COLO668 (cell line): ENCODE data around the gene PROZ.

Experiments
- DNase-seq: peaks from one replicate; lab custom pipeline; 2025; ENCODE audit not compliant: unreplicated experiment; lab: John Stamatoyannopoulos, UW

Gene PROZ

DNA sequence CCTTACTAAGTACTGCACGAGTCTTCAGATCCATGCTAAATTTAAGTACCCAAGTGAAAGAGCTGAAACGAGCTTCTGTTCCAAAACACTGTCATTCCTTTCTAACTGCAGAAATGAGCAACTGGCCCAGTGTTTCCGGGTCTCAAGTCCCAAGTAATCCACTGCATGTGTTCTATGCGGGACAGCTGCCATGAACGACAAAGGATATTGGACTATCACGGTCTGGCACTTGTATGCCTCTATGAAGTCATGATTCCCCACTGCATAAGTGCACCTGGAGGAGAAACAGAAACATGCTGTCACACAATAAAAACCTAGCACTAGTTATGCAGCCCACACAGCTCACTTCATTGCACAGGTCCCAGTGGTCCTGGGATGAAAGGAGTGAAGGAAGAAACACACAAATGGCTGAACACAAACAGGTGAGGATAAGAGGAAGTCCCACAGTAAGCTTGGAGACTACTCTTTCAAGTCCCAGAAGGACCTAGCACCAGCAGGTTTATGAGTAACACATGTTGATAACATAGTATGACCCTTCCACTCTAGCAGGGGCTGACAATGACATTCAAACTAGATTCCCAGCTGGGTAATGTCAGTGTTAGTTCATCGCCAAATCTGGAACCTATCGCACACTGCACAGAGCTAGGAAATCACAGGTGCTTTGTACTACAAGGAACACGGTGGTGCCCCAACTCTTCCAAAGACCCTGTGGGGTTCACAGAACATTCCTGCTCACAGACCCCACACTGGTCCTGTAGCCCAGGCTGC lies 38.7 kb downstream of the PROZ start:
- DNase-seq: no peak

- DNase-seq: no peak
Observed at GRCh38 chr13:113201815-113202214, 43.4 kb downstream of the PROZ start.

GRCh38 chr13:113202912-113203311 lies 44.5 kb downstream of the PROZ start:
- DNase-seq: no peak

DNA sequence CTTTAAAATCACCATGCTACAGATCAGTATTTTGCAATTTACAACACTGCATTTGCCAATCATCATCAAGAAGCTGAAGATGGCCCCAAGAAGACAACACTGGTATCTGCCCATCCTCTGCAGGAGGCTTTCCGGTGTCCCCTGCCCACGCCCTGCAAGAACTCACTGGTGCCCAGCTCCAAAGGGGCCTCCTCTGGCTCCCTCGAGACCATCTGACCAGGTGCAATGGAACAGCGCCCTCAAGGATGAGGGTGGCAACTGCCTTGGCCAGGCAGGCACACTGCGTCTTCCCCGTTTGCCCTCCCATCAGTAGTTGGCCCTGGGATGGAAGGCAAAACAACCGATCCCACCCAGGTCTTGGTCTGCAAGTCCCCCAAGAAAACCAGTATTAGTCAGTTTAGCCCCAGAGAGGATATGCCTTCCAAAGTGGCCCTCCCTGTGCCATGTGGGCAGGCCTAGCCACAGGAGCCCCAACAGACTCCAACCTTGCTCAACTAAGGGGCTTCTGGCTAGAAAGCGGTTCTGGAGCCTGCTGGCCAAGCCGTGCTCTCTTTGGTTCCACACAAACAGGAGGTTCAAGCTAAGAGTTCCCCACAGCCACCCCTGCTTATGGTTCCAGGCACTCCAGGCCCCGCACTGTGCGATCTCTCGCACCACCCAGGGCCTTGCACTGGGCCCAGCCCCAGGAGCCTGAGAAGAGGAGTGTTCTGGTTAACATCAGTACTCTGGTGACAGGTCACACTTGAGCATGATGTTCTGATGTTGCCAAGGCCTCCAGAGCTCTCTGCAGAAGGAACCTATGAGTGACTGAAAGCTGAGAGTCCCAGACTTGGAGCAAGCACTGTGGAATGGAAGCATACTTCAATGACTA lies 45.3 kb downstream of the PROZ start:
- DNase-seq: no peak

GRCh38 chr13:113204378-113204734 lies 45.9 kb downstream of the PROZ start:
- DNase-seq: no peak

GRCh38 chr13:113205428-113205931 lies 47.0 kb downstream of the PROZ start:
- no peak for DNase-seq

DNA sequence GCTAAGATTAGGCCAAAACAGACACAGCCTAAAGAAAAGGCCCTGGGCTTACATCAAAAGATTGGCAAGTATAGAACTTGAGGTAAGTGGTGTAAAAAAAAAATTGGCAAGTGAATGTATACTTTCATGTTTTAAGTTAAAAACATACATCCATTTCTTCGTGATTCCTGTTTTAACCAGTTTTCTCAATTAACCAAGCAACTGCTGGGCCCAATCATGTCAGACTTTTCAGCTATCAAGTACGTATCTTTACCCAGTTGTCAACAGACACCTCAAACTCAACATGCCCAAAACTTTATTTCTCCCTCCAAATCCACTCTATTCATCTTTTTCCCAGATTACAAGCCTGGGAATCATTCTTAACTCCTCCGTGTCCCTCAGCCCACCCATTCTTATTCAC lies 49.0 kb downstream of the PROZ start:
- no peak for DNase-seq

- DNase-seq: peak; percentile 79
Observed at GRCh38 chr13:113207890-113208420, 49.5 kb downstream of the PROZ start.

GRCh38 chr13:113208421-113209335 lies 50.2 kb downstream of the PROZ start, which contains the start of gene PCID2:
Gene PCID2, minus strand, starts transcription at chr13:113208669. Its CDS starts 35 bp downstream, at chr13:113208634.
- peak; percentile 100 for DNase-seq

DNA sequence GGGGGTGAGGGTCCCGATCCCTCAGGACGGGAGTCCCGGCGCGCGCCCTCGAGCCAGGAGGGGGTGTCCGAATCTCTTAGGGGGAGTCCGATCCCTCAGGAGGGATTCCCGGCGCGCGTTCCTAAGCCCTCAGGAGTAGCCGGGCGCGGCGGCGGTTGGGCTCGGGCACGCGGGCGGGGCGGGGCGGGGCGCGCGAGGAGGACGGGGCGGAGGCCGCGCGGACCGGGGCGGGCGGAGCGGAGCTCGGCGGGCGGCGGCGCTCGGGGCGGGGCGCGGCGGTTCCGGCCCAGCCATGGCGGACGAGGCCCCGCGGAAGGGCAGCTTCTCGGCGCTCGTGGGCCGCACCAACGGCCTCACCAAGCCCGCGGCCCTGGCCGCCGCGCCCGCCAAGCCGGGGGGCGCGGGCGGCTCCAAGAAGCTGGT lies 50.9 kb downstream of the PROZ start, which contains the start of gene CUL4A:
Gene CUL4A (plus strand): TSS at position 278 of the 423 bp plus-strand sequence. CDS start 15 bp downstream, at position 293.
- DNase-seq: peak; percentile 98

GRCh38 chr13:113209759-113210421 lies 51.4 kb downstream of the PROZ start:
- DNase-seq: peak; percentile 88

DNA sequence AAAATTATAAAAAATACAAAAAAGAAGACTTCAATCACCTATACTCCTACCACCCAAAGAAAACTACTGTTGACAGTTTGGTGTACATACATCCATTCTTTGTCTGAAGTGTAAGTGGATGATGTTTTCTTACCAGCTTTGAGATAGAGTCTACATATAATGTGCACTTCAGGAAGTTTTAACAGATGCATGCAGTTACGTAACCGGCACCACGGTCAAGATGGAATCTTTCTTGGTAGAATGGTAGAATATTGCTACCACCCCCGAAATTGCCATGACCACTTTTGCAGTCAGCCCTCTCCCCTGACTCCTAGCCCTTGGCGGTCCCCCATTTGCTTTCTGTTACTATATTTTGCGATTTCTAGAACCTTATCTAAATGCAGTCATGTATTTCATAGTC lies 52.4 kb downstream of the PROZ start:
- DNase-seq: no peak

DNA sequence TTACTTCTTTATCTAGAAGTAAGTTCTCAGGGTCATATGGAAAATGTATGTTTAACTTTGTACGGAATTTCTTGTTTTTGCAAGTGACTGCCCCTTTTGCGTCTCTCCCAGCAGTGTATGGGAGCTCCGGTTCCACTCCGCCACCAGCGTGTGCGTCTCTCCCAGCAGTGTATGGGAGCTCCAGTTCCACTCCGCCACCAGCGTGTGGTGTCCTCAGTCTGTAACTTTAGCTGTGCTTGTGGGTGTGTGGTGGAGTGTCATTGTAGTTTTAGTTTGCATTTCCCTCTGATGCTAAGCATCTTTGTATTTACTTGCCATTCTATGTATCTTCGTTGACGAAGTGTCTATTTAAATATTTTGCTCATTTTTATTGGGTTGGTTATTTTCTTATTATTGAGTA lies 53.3 kb downstream of the PROZ start:
- peak; percentile 63 for DNase-seq

DNA sequence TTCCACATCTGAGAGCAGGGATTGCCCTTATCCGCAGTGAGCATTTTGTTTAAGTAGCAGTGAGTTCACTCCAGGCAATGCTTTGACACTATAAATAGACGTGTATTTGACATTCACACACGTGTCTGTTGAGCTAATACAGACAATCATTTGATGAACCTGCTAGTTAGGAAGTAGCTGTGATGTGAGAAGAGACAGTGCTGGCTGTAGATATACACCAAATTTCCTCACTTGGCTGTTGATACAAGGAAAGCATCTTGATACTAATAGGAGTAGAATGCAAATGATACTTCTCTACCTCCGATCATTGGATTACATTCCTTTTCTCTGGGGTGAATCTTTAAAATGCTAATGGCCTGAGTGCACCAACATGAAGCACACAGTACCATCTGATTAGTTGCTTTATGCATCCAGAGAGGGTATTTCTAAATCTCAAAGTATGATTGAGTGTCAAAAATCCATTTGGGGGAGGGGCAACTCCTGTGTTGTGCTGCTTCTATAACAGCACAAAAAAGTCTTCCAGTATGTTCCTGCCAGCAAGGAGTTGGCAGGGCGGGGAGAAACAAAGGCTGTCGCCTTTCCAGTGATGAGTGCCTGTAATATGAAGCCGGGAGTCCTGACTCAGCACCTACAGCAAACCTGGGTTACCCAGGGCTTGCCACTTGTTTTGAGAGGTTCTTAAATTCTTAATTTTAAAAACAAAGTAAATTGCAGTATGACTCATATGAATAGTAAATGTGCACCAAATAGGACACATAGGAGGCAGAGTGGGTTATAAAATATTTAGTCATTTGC lies 58.0 kb downstream of the PROZ start:
- DNase-seq: peak; percentile 74

GRCh38 chr13:113218586-113218985 lies 60.1 kb downstream of the PROZ start:
- no peak for DNase-seq

- no peak for DNase-seq
Observed at GRCh38 chr13:113219256-113219940, 61.0 kb downstream of the PROZ start.

DNA sequence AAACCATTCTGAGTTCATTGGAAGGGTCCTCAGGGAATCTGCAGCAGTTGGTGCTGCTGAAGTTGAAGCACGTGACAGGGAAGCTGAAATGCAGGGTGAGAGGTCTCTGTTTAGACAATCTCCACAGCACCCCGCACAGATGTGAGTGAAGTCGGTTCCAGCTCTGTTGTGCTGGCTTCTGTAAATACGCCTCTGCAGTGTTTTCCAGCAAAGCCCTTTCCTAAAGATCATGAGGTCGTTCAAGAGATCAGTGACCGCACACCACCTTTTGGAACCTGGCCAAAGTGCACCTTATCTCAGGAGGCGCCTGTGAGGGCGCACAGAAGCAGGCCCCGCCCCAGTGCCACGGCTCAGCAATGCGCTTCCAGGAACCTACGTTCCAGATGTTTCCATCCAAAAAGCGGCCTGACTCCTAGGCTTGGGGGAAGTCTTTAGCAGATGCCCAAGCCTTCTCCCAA lies 61.7 kb downstream of the PROZ start:
- no peak for DNase-seq

DNA sequence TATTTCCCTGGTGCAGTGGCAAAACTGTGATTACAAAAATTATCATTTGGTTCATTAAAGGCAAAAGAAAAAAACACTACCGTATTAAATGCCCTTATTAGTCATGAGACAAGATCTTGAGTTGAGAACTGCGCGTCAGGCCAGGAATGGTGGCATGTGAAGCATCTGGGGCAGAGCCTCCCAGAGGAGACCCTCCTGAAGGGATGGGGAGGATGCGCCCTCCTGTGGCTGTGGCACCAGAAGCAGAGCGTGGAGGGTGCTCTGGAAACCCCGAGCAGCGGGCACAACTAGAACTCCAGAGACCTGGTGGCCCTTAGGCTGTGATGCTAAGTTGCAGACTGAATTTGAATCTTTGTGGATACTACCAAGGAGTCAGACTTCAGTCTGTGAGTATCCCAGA lies 62.4 kb downstream of the PROZ start:
- DNase-seq: no peak
